Measurements from ENCODE around the gene MLH3. TPM values are rescaled to one million over a fixed set of nuclear protein-coding genes. Genes with fewer than 3 reads are reported as not detected.

The MLH3 gene
- total RNA-seq, 2 experiments from 2014 or later: 13.2 to 14.4 TPM

GRCh38 chr14:75059642-75060041 is 8.4 kb upstream of the MLH3 start:
- ATAC-seq (ENCODE audit: poor library complexity): no peak
- H3K4me3 Mint-ChIP-seq: no peak overlapping the region
- TF ChIP-seq CTCF (IDR thresholded peaks at IDR 0.05): no peak
- peaks cover 48% of the 10 kb centered on the region for H3K4me1 Mint-ChIP-seq (ENCODE audit: low read depth)
- no peaks in the 10 kb centered on the region for H3K9me3 ChIP-seq (ENCODE audit: control insufficient read depth in 1 of 2, insufficient read depth in 1 of 2, low read length in 2 of 2)
- intact Hi-C loops (cut with DNase I, micrococcal nuclease): loop anchor here in 1 of 2 experiments (10.0 kb wide), 1 partner anchor 55 kb away; the partner anchor contains the start of gene EIF2B2
- ChIA-PET POLR2A (no interaction called here), CTCF (no interaction called here)
- H3K27ac Mint-ChIP-seq: peak overlapping the region; percentile 4
- H3K27me3 ChIP-seq (ENCODE audit: control insufficient read depth in 1 of 2, insufficient read depth in 2 of 2, low read length in 2 of 2): no peaks in the 10 kb centered on the region
- H3K27ac ChIP-seq (ENCODE audit: low read depth in 1 of 2, low read length in 2 of 2): no peak overlapping the region
- H3K36me3 Mint-ChIP-seq (ENCODE audit: low read depth): peaks cover 33% of the 10 kb centered on the region
- H3K4me3 ChIP-seq (ENCODE audit: low read length): no peak overlapping the region
- H3K4me1 ChIP-seq (ENCODE audit: insufficient read depth, low read length): peaks cover 17% of the 10 kb centered on the region
- DNase-seq: no peak
- no peaks in the 10 kb centered on the region for H3K9me3 Mint-ChIP-seq
- H3K27me3 Mint-ChIP-seq: no peaks in the 10 kb centered on the region
- H3K36me3 ChIP-seq (ENCODE audit: insufficient read depth, low read length): no peaks in the 10 kb centered on the region

- no peaks in the 10 kb centered on the region for H3K27me3 Mint-ChIP-seq
- no peak for TF ChIP-seq CTCF (IDR thresholded peaks at IDR 0.05)
- H3K27ac Mint-ChIP-seq: no peak overlapping the region
- H3K27ac ChIP-seq (ENCODE audit: low read depth in 1 of 2, low read length in 2 of 2): no peak overlapping the region
- H3K4me3 ChIP-seq (ENCODE audit: low read length): no peak overlapping the region
- no peaks in the 10 kb centered on the region for H3K36me3 ChIP-seq (ENCODE audit: insufficient read depth, low read length)
- ChIA-PET CTCF (interaction anchor here (0.6 kb wide), 1 partner anchor 22 kb away, joined by 4 read pairs; no protein-coding TSS in a partner anchor), POLR2A (no interaction called here)
- no peaks in the 10 kb centered on the region for H3K9me3 ChIP-seq (ENCODE audit: control insufficient read depth in 1 of 2, insufficient read depth in 1 of 2, low read length in 2 of 2)
- DNase-seq: no peak
- peaks cover 15% of the 10 kb centered on the region for H3K4me1 ChIP-seq (ENCODE audit: insufficient read depth, low read length)
- ATAC-seq (ENCODE audit: poor library complexity): no peak
- H3K36me3 Mint-ChIP-seq (ENCODE audit: low read depth): peaks cover 29% of the 10 kb centered on the region
- no peaks in the 10 kb centered on the region for H3K27me3 ChIP-seq (ENCODE audit: control insufficient read depth in 1 of 2, insufficient read depth in 2 of 2, low read length in 2 of 2)
- intact Hi-C loops (cut with DNase I, micrococcal nuclease): no loop called here
- no peak overlapping the region for H3K4me3 Mint-ChIP-seq
- no peaks in the 10 kb centered on the region for H3K9me3 Mint-ChIP-seq
- H3K4me1 Mint-ChIP-seq (ENCODE audit: low read depth): peaks cover 29% of the 10 kb centered on the region
These were observed 3.2 kb upstream of the MLH3 start for GRCh38 chr14:75054421-75054820.

GRCh38 chr14:75053396-75054291 is 2.4 kb upstream of the MLH3 start:
- H3K9me3 ChIP-seq (ENCODE audit: control insufficient read depth in 1 of 2, insufficient read depth in 1 of 2, low read length in 2 of 2): no peaks in the 10 kb centered on the region

More at GRCh38 chr14:75053396-75054291, 2.4 kb upstream of the MLH3 start:
- ATAC-seq (ENCODE audit: poor library complexity): no peak
- H3K4me1 Mint-ChIP-seq (ENCODE audit: low read depth): peaks cover 36% of the 10 kb centered on the region
- H3K9me3 Mint-ChIP-seq: no peaks in the 10 kb centered on the region
- H3K27me3 Mint-ChIP-seq: no peaks in the 10 kb centered on the region
- Histone ChIP-seq H3K27me3 (ENCODE audit: control insufficient read depth in 1 of 2, insufficient read depth in 2 of 2, low read length in 2 of 2) (no peaks in the 10 kb centered on the region), H3K4me3 (ENCODE audit: low read length) (no peak overlapping the region), H3K36me3 (ENCODE audit: insufficient read depth, low read length) (no peaks in the 10 kb centered on the region), H3K4me1 (ENCODE audit: insufficient read depth, low read length) (peaks cover 15% of the 10 kb centered on the region), H3K27ac (ENCODE audit: low read depth in 1 of 2, low read length in 2 of 2) (no peak overlapping the region)
- peak overlapping the region; percentile 16 for H3K27ac Mint-ChIP-seq
- CTCF ChIA-PET: no interaction called here
- DNase-seq: no peak
- POLR2A ChIA-PET: no interaction called here
- H3K4me3 Mint-ChIP-seq: peak overlapping the region; percentile 51
- TF ChIP-seq CTCF (IDR thresholded peaks at IDR 0.05): no peak
- intact Hi-C loops (cut with DNase I, micrococcal nuclease): loop anchor here in 1 of 2 experiments (2.0 kb wide), 1 partner anchor 13 kb away; no protein-coding TSS in a partner anchor
- peaks cover 29% of the 10 kb centered on the region for H3K36me3 Mint-ChIP-seq (ENCODE audit: low read depth)

Data from CD4-positive, alpha-beta T cell (primary cell).